GM12878 (cell line): ENCODE measurements around the gene FAM83D. TPM values are rescaled to one million over a fixed set of nuclear protein-coding genes. Genes with fewer than 3 reads are reported as not detected.

Source experiments
- ATAC-seq: fragments of 200-7000 bp; cut with Tn5 transposase; 3 replicates; pipeline ENCODE4 v1.9.1; 2020; ENCODE audit warnings: mild to moderate bottlenecking, moderate library complexity
- BruUV-seq: library from RNA; stranded (reverse); fragments of 400-500 nt; replicated peaks from 2 replicates; lab custom pipeline; 2021; lab: Mats Ljungman, UMichigan
- CTCF ChIA-PET: fragments of 300-600 bp; sonication (Branson Sonifier 250); formaldehyde crosslinking; extraction: SDS; loops from one replicate; lab custom pipeline; 2021; ENCODE audit warnings: inconsistent platforms; lab: Yijun Ruan, JAX
- POLR2A ChIA-PET: fragments of 350-600 bp; formaldehyde crosslinking; extraction: SDS; loops from one replicate; lab custom pipeline; 2021; ENCODE audit warnings: inconsistent platforms; lab: Charles Lee
- RAD21 ChIA-PET: fragments of 300-600 bp; sonication (Branson Sonifier 250); formaldehyde crosslinking; loops from one replicate; lab custom pipeline; 2023; ENCODE audit warnings: antibody characterized with exemption; ENCODE audit not compliant: unreplicated experiment; lab: Charles Lee
- SMC1A ChIA-PET: fragments of 300-600 bp; sonication (Branson Sonifier 250); formaldehyde crosslinking; loops from one replicate; lab custom pipeline; 2023; ENCODE audit not compliant: unreplicated experiment, uncharacterized antibody; lab: Charles Lee
- DNase-seq: peaks from one replicate; pipeline ENCODE4 v3.0.0-alpha.2; 2011; ENCODE audit warnings: low read depth, low spot score
- FAIRE-seq: peaks from 3 replicates; lab custom pipeline; 2011; peaks lifted over from hg19 to GRCh38; lab: Jason Lieb, UNC
- H2AFZ ChIP-seq: 2 replicates; pipeline ENCODE4 v1.6.0; 2011; ENCODE audit warnings: low read depth, low read length, control low read depth; ENCODE audit not compliant: control insufficient read depth
- H3K27ac ChIP-seq: 2 replicates; pipeline ENCODE4 v1.5.1; 2011; ENCODE audit warnings: control low read depth; ENCODE audit not compliant: control insufficient read depth, insufficient read depth
- H3K27me3 ChIP-seq, 2 experiments: replicated peaks in 1 of 2; 2 replicates each; pipeline versions ENCODE4 v1.6.0 to v1.6.1; 2011; ENCODE audit warnings: low read length in 1 of 2; ENCODE audit not compliant: control insufficient read depth in 2 of 2, insufficient read depth in 2 of 2
- H3K36me3 ChIP-seq, 2 experiments: 2 replicates each; pipeline ENCODE4 v1.5.1; 2011; ENCODE audit warnings: low read length in 1 of 2; ENCODE audit not compliant: control insufficient read depth in 2 of 2, insufficient read depth in 2 of 2
- H3K4me1 ChIP-seq: 2 replicates; pipeline ENCODE4 v1.6.1; 2011; ENCODE audit warnings: mild to moderate bottlenecking, low read length, moderate library complexity, mixed read lengths; ENCODE audit not compliant: control insufficient read depth, insufficient read depth
- H3K4me2 ChIP-seq: 2 replicates; pipeline ENCODE4 v1.6.0; 2011; ENCODE audit warnings: control low read depth; ENCODE audit not compliant: control insufficient read depth, insufficient read depth
- H3K4me3 ChIP-seq: fragments of 200-600 bp; sonication (generic); 2 replicates; pipeline ENCODE4 v1.5.1; 2016
- H3K79me2 ChIP-seq: 2 replicates; pipeline ENCODE4 v1.6.0; 2011; ENCODE audit warnings: low read length; ENCODE audit not compliant: control insufficient read depth, insufficient read depth
- H3K9ac ChIP-seq: 2 replicates; pipeline ENCODE4 v1.8.0; 2011; ENCODE audit warnings: low read length, control low read depth, mixed read lengths; ENCODE audit not compliant: control insufficient read depth, insufficient read depth
- H3K9me3 ChIP-seq: replicated peaks from 3 replicates; pipeline ENCODE4 v1.5.1; 2011; ENCODE audit warnings: mild to moderate bottlenecking, low read length; ENCODE audit not compliant: control insufficient read depth, insufficient read depth
- H4K20me1 ChIP-seq: 2 replicates; pipeline ENCODE4 v1.6.0; 2011; ENCODE audit not compliant: control insufficient read depth, insufficient read depth
- BCL11A ChIP-seq: IDR thresholded peaks from 2 replicates; pipeline ENCODE4 v1.6.1; 2011; ENCODE audit warnings: low read depth, low read length
- BRCA1 ChIP-seq: IDR thresholded peaks from 2 replicates; pipeline ENCODE4 v1.6.1; 2011; ENCODE audit warnings: low read depth, low read length, improper control_type of control experiment
- CEBPZ ChIP-seq: fragments of 150-350 bp; IDR thresholded peaks from 2 replicates; pipeline ENCODE4 v1.6.1; 2016; ENCODE audit warnings: low read depth, low read length
- EGR1 ChIP-seq, 2 experiments: IDR thresholded peaks; 1 replicate in 1 of 2; 2 replicates in 1 of 2; pipeline ENCODE4 v1.6.1; 2011 to 2012; ENCODE audit warnings: low read depth in 2 of 2, low read length in 2 of 2, borderline replicate concordance in 1 of 2, mild to moderate bottlenecking in 1 of 2, moderate library complexity in 1 of 2
- GABPA ChIP-seq: IDR thresholded peaks from 2 replicates; pipeline ENCODE4 v1.6.1; 2014; ENCODE audit warnings: antibody characterized with exemption, low read depth, mild to moderate bottlenecking, inconsistent platforms
- HCFC1 ChIP-seq: fragments of 150-350 bp; IDR thresholded peaks from 2 replicates; pipeline ENCODE4 v1.6.1; 2014; ENCODE audit warnings: low read length
- JUND ChIP-seq: IDR thresholded peaks from 2 replicates; pipeline ENCODE4 v1.6.1; 2012; ENCODE audit warnings: low read depth, mild to moderate bottlenecking, low read length, improper control_type of control experiment, moderate library complexity
- KDM1A ChIP-seq: fragments of 200-600 bp; sonication (generic); IDR thresholded peaks from 2 replicates; pipeline ENCODE4 v1.6.1; 2016; ENCODE audit warnings: borderline replicate concordance
- MEF2A ChIP-seq: IDR thresholded peaks from 2 replicates; pipeline ENCODE4 v1.6.1; 2011; ENCODE audit warnings: low read depth, mild to moderate bottlenecking, low read length, moderate library complexity; ENCODE audit not compliant: insufficient read depth
- NBN ChIP-seq: fragments of 450-650 bp; IDR thresholded peaks from 2 replicates; pipeline ENCODE4 v1.6.1; 2016
- NFYB ChIP-seq: IDR thresholded peaks from 2 replicates; pipeline ENCODE4 v1.6.1; 2011; ENCODE audit warnings: low read depth, mild to moderate bottlenecking, low read length, improper control_type of control experiment, moderate library complexity; ENCODE audit not compliant: insufficient read depth
- PAX5 ChIP-seq: IDR thresholded peaks from 2 replicates; pipeline ENCODE4 v1.6.1; 2011; ENCODE audit warnings: low read depth, low read length, borderline replicate concordance
- POU2F2 ChIP-seq: IDR thresholded peaks from 3 replicates; pipeline ENCODE4 v1.6.1; 2011; ENCODE audit warnings: low read depth, mild to moderate bottlenecking, low read length, borderline replicate concordance
- RBBP5 ChIP-seq: fragments of 200-600 bp; sonication (generic); conservative IDR thresholded peaks from 2 replicates; pipeline ENCODE4 v1.6.1; 2016
- RELA ChIP-seq: fragments of 450-650 bp; IDR thresholded peaks from 2 replicates; pipeline ENCODE4 v1.8.0; 2014; ENCODE audit warnings: borderline replicate concordance; ENCODE audit not compliant: partially characterized antibody
- SMC3 ChIP-seq: IDR thresholded peaks from 2 replicates; pipeline ENCODE4 v1.6.1; 2011; ENCODE audit warnings: low read length, improper control_type of control experiment, borderline replicate concordance
- SRF ChIP-seq, 2 experiments: IDR thresholded peaks; 2 replicates each; pipeline ENCODE4 v1.6.1; 2011; ENCODE audit warnings: low read depth in 2 of 2, low read length in 2 of 2, mild to moderate bottlenecking in 1 of 2, moderate library complexity in 1 of 2
- TBL1XR1 ChIP-seq: IDR thresholded peaks from 2 replicates; pipeline ENCODE4 v1.6.1; 2012; ENCODE audit warnings: low read depth, low read length, improper control_type of control experiment
- WGBS: methylation state at CpG from one replicate; pipeline ENCODE4 v1.1.6; 2016; ENCODE audit warnings: low lambda C conversion rate; ENCODE audit not compliant: insufficient replicate concordance, insufficient coverage; ENCODE audit errors: missing lambda C conversion rate; 5-methylcytosine and 5-hydroxymethylcytosine counted together
- in situ Hi-C: fragments of 300-500 bp; cut with MboI; formaldehyde crosslinking; loops from 9 replicates; pipeline ENCODE4 v1.14.3; 2018; ENCODE audit warnings: mixed read lengths
- intact Hi-C: fragments of 100-400 bp; cut with micrococcal nuclease; formaldehyde crosslinking; loops from one replicate; pipeline ENCODE4 v1.14.2; 2022; ENCODE audit not compliant: unreplicated experiment
- polyA plus RNA-seq, 11 experiments: library from polyadenylated mRNA; depleted of rRNA in 4 of 11; unstranded in 6 of 11; stranded (reverse) in 5 of 11; fragments of >200 nt; fragmentation: Nextera tagmentation in 4 of 11; fragmentation: Illumina TruSeq in 1 of 11; extraction: Ambion mirVana in 4 of 11; extraction: Trizol in 1 of 11; gene quantifications; 1 replicate in 1 of 11; 2 replicates in 10 of 11; pipeline versions ENCODE4 v1.2.1 to v1.2.3, GENCODE V29; 2011 to 2016; ENCODE audit warnings: inconsistent platforms in 2 of 11, missing spikeins in 2 of 11, low read depth in 1 of 11
- total RNA-seq, 4 experiments: library from RNA; depleted of rRNA in 3 of 4; stranded (reverse); fragments of >200 nt in 3 of 4; fragmentation: Illumina TruSeq in 1 of 4; extraction: Trizol in 1 of 4; gene quantifications; 2 replicates each; pipeline versions ENCODE4 v1.2.1 to v1.2.3, GENCODE V29; 2013 to 2021
- TF ChIP-seq, protein P1 (sequence below): IDR thresholded peaks from 2 replicates; pipeline ENCODE4 v1.6.1; 2011; ENCODE audit warnings: borderline replicate concordance, low read depth, mild to moderate bottlenecking, moderate library complexity, mixed read lengths, low read length; ENCODE audit not compliant: insufficient read depth; ENCODE audit errors: extremely low read length

FAM83D gene
- total and polyA plus RNA-seq, 10 of the 15 experiments (the other 5 are each of a cell fraction or from before 2014, with no cell fraction given), result 4.5 to 34.8 (median 19.2) TPM

DNA sequence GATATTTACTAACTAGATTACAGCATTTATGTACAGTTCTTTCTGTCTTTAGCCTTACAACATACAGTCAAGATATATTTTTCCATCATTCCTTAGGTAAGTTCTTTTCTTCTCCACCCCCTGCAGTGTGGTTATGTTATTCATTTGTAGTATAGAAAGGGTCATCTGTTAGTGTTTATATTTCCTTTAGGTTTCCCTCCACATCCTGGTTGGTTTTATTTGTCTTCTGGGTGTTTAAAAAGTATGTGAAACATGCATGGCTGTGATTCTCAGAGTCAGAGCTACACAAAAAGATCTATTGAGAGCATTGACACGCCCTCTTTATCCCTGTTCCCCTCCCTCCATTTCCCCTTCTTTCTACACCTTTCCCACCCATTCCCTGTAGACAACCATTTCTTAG, 56.1 kb downstream of the FAM83D start (continued):
- TF ChIP-seq CEBPZ, result no peak

- peaks cover 2% of the 10 kb centered on the region for H3K79me2 ChIP-seq
- BruUV-seq, result no TSS peak
- ATAC-seq, result no peak
- DNase-seq, result no peak
- TF ChIP-seq, protein P1, sequence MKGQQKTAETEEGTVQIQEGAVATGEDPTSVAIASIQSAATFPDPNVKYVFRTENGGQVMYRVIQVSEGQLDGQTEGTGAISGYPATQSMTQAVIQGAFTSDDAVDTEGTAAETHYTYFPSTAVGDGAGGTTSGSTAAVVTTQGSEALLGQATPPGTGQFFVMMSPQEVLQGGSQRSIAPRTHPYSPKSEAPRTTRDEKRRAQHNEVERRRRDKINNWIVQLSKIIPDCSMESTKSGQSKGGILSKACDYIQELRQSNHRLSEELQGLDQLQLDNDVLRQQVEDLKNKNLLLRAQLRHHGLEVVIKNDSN, result no peak
- TF ChIP-seq MEF2A (no peak), GABPA (no peak), RBBP5 (no peak), POU2F2 (no peak), KDM1A (no peak), NBN (no peak), EGR1 (IDR thresholded peaks at IDR 0.05; ENCODE audit: borderline replicate concordance in 1 of 2, low read depth in 2 of 2, low read length in 2 of 2) (no peak), SMC3 (no peak), NFYB (no peak), BRCA1 (no peak), SRF (IDR thresholded peaks at IDR 0.05; ENCODE audit: low read depth in 2 of 2, low read length in 2 of 2) (no peak), JUND (no peak), RELA (no peak), HCFC1 (no peak), BCL11A (no peak), TBL1XR1 (no peak), PAX5 (no peak)
- TF ChIP-seq, all 136 proteins: peak for 0
- H3K4me2 ChIP-seq, result no peak overlapping the region
- ChIA-PET CTCF (interaction anchor here (0.9 to 4.7 kb wide), 8 partner anchors 10 to 64 kb away, joined by 3 to 33 read pairs (median 5); partner anchors contain the start of gene DHX35), POLR2A (interaction anchor here (0.6 to 5.6 kb wide), 7 partner anchors 9 to 951 kb away, joined by 3 to 36 read pairs (median 3); partner anchors contain the start of genes DHX35 and RPRD1B), SMC1A (interaction anchor here (0.8 to 14.8 kb wide), 10 partner anchors 12 to 63 kb away, joined by 3 to 237 read pairs (median 4); partner anchors contain the start of genes DHX35 and FAM83D), RAD21 (interaction anchor here (1.0 to 6.4 kb wide), 6 partner anchors 12 to 110 kb away, joined by 3 to 75 read pairs (median 4); partner anchors contain the start of gene DHX35)
- no peaks in the 10 kb centered on the region for H3K9me3 ChIP-seq
- intact Hi-C loops (no loop called here), in situ Hi-C loops (no loop called here)
- no peak for FAIRE-seq
- no peaks in the 10 kb centered on the region for H4K20me1 ChIP-seq
- no peaks in the 10 kb centered on the region for H3K27me3 ChIP-seq
- no peak overlapping the region for H3K4me3 ChIP-seq
- peaks cover 34% of the 10 kb centered on the region for H3K4me1 ChIP-seq
- 100% methylated on average over 4 of the region's 4 CpGs for WGBS
- no peak overlapping the region for H3K9ac ChIP-seq
- H2AFZ ChIP-seq, result no peak overlapping the region
- H3K36me3 ChIP-seq, result peaks cover 0 to 3% of the 10 kb centered on the region in 2 experiments; a peak in 1 of 4 replicates
- H3K27ac ChIP-seq, result no peak overlapping the region; the same call in 1 of the 2 replicates
These were observed 58.8 kb downstream of the FAM83D start for GRCh38 chr20:38985060-38985459.
